HepG2 (cell line): ENCODE data around the gene ATR. TPM values are rescaled to one million over a fixed set of nuclear protein-coding genes. Genes with fewer than 3 reads are reported as not detected.

Experiments
- AHDC1 ChIP-seq: sonication (generic); formaldehyde crosslinking; IDR thresholded peaks from 2 replicates; pipeline ENCODE4 v1.5.1; 2020; ENCODE audit warnings: mild to moderate bottlenecking, missing genetic modification reagents, borderline replicate concordance
- ATF6 ChIP-seq: sonication (generic); formaldehyde crosslinking; conservative IDR thresholded peaks from 2 replicates; pipeline ENCODE4 v1.4.0; 2020; ENCODE audit warnings: missing genetic modification reagents
- CCAR2 ChIP-seq: fragments of 200-400 bp; formaldehyde crosslinking; optimal IDR thresholded peaks from 2 replicates; pipeline ENCODE3; 2018; ENCODE audit warnings: low read depth, mild to moderate bottlenecking, low read length, moderate library complexity
- CSRNP1 ChIP-seq: sonication (generic); formaldehyde crosslinking; IDR thresholded peaks from 2 replicates; pipeline ENCODE4 v1.8.1; 2023; ENCODE audit warnings: mild to moderate bottlenecking, missing genetic modification reagents
- HNRNPL ChIP-seq: fragments of 200-400 bp; formaldehyde crosslinking; IDR thresholded peaks from 2 replicates; pipeline ENCODE4 v1.6.1; 2017; ENCODE audit warnings: mild to moderate bottlenecking, low read depth, low read length
- HOXD1 ChIP-seq: sonication (generic); formaldehyde crosslinking; IDR thresholded peaks from 2 replicates; pipeline ENCODE4 v1.5.0; 2020; ENCODE audit warnings: missing genetic modification reagents
- IRF2 ChIP-seq: IDR thresholded peaks from 2 replicates; pipeline ENCODE4 v1.6.1; 2018; ENCODE audit warnings: missing genetic modification reagents, missing compliant biosample characterization
- JDP2 ChIP-seq: sonication (generic); formaldehyde crosslinking; IDR thresholded peaks from 2 replicates; pipeline ENCODE4 v1.8.1; 2022; ENCODE audit warnings: missing genetic modification reagents, borderline replicate concordance
- NR1H2 ChIP-seq: sonication (generic); formaldehyde crosslinking; IDR thresholded peaks from 2 replicates; pipeline ENCODE4 v1.8.1; 2022; ENCODE audit warnings: low read depth, missing genetic modification reagents, borderline replicate concordance
- PBX3 ChIP-seq: sonication (generic); formaldehyde crosslinking; IDR thresholded peaks from 2 replicates; pipeline ENCODE4 v1.8.1; 2023; ENCODE audit warnings: missing genetic modification reagents, inconsistent platforms, borderline replicate concordance
- PRDM4 ChIP-seq: sonication (generic); formaldehyde crosslinking; IDR thresholded peaks from 2 replicates; pipeline ENCODE4 v1.9.0; 2021; ENCODE audit warnings: missing genetic modification reagents, borderline replicate concordance
- REXO4 ChIP-seq: sonication (generic); formaldehyde crosslinking; IDR thresholded peaks from 2 replicates; pipeline ENCODE4 v1.8.0; 2022; ENCODE audit warnings: missing genetic modification reagents, mild to moderate bottlenecking, borderline replicate concordance
- ZNF546 ChIP-seq: sonication (generic); formaldehyde crosslinking; conservative IDR thresholded peaks from 2 replicates; pipeline ENCODE4 v1.8.1; 2023; ENCODE audit warnings: mild to moderate bottlenecking, missing genetic modification reagents
- polyA plus RNA-seq, 8 experiments: library from polyadenylated mRNA; depleted of rRNA in 3 of 8; stranded (reverse) in 7 of 8; unstranded in 1 of 8; fragments of >200 nt; fragmentation: Illumina TruSeq in 4 of 8; extraction: Trizol in 4 of 8; gene quantifications; 2 replicates each; pipeline versions ENCODE4 v1.2.1 to v1.2.3, GENCODE V29; 2011 to 2016; ENCODE audit warnings: low read depth in 4 of 8, missing spikeins in 1 of 8, mixed read lengths in 1 of 8; ENCODE audit not compliant: insufficient read depth in 1 of 8
- total RNA-seq, 5 experiments: library from RNA; depleted of rRNA; stranded (reverse); fragments of >200 nt; fragmentation: Illumina TruSeq; extraction: Trizol; gene quantifications; 2 replicates each; pipeline ENCODE4 v1.2.3, GENCODE V29; 2016; ENCODE audit warnings: low read depth in 1 of 5

Gene ATR
- total and polyA plus RNA-seq, 2 of the 13 experiments (the other 11 are each of a cell fraction or from before 2014, with no cell fraction given) = 6.6 to 17.0 TPM

- TF ChIP-seq PRDM4 (CRISPR knock-in tag) = peak; percentile 45; the same call in 1 of the 2 replicates
- TF ChIP-seq AHDC1 (CRISPR knock-in tag) = peak; percentile 45; the same call in 1 of the 2 replicates
- no peak for TF ChIP-seq PBX3 (CRISPR knock-in tag)
- peak; percentile 99 for TF ChIP-seq IRF2 (CRISPR knock-in tag)
- TF ChIP-seq REXO4 (CRISPR knock-in tag) = no peak; the same call in 1 of the 2 replicates
- no peak; the same call in 1 of the 2 replicates for TF ChIP-seq HOXD1
- 0 out of 2 replicates have a peak, but pooled peaks have one; percentile 54 for TF ChIP-seq HNRNPL
- TF ChIP-seq ZNF546 (CRISPR knock-in tag) = 0 out of 2 replicates have a peak, but pooled peaks have one; percentile 85
- no peak for TF ChIP-seq NR1H2 (CRISPR knock-in tag)
- TF ChIP-seq ATF6 (CRISPR knock-in tag) = peak; percentile 86; the same call in 1 of the 2 replicates
- TF ChIP-seq CSRNP1 (CRISPR knock-in tag) = peak; percentile 98
- TF ChIP-seq JDP2 = peak; percentile 66; the same call in 1 of the 2 replicates
- no peak for TF ChIP-seq CCAR2
These were observed at the start of gene ATR (continued) for GRCh38 chr3:142578329-142579223.
